GM10847 (cell line): Measurements from ENCODE around the gene PTH1R.

Experiments
- POLR2A ChIP-seq: IDR thresholded peaks from 2 replicates; pipeline ENCODE4 v1.6.1; 2011; ENCODE audit not compliant: insufficient read length; ENCODE audit errors: extremely low read depth

PTH1R gene

DNA sequence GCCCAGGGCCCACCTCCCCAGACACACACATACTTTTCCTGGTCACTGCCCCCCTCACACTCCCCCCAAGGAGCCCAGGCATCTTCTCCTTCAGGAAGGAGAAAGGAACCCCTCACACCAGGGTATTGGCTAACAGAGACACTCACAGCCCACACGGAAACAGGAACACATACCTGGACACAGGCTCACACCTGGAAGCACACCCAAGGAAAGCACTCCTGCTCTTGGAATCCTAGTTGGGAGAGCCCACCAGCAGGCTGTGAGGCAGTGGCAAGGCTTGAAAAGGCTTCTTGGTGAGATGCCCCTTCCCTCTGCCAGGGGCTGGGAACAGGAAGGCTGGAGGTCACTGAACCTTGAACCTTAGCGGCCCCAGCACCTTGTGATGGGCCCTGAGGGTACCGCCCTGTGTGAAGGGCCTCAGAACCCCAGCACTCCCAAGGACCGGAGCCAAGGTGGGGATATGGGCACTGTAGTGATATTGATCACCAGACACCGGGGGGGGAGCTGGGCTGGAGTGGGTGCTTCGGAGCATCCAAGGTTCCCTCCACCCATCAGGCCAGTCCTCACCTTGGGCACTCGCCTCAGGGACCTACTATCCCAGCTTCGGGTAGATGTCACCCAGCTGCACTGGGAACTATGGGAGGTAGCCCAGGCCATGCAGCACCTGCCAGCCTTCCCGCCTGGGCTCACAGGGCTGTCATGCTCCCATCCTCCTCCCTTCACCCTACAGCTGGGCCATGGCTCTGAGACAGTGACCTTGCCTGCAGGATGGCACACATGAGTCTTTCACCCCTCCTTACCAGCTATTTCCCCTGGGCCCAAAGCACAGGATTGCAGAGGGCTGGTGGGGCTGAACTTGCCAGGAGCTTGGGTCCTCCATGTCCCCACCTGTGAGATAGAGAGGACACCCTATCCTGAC, 30.6 kb upstream of the PTH1R start:
- no peak for TF ChIP-seq POLR2A

GRCh38 chr3:46847744-46848143, 29.8 kb upstream of the PTH1R start:
- no peak for TF ChIP-seq POLR2A

- no peak for TF ChIP-seq POLR2A
Observed at GRCh38 chr3:46848271-46849044, 29.1 kb upstream of the PTH1R start.

DNA sequence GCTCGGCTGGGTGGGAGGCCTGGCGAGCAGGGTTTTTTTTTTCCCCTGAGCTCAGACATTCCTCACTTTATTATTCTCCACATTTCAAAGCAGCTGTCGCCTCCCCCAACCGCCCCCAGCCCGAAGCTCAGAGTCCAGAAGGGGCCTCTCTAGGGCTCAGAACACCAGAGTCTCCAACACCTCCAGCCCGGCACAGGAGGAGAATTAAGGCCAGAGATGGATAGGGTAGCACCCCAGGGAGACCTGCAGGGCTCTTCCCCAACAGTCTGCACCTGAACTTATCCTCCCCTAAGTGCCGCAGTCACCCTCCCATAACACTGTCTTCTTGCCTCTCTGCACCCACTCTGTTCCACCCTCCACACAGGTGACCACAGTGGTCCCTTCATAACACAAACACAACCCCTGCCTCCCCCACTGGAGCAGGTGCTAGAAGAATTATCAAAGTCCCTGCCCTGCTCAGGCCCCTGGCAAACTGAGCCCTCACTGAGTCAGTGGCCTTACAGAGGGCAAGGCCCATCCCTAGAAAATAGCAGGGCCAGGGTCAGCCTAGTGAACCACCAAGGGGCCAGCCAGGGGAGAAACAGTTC, 28.4 kb upstream of the PTH1R start:
- TF ChIP-seq POLR2A = no peak

DNA sequence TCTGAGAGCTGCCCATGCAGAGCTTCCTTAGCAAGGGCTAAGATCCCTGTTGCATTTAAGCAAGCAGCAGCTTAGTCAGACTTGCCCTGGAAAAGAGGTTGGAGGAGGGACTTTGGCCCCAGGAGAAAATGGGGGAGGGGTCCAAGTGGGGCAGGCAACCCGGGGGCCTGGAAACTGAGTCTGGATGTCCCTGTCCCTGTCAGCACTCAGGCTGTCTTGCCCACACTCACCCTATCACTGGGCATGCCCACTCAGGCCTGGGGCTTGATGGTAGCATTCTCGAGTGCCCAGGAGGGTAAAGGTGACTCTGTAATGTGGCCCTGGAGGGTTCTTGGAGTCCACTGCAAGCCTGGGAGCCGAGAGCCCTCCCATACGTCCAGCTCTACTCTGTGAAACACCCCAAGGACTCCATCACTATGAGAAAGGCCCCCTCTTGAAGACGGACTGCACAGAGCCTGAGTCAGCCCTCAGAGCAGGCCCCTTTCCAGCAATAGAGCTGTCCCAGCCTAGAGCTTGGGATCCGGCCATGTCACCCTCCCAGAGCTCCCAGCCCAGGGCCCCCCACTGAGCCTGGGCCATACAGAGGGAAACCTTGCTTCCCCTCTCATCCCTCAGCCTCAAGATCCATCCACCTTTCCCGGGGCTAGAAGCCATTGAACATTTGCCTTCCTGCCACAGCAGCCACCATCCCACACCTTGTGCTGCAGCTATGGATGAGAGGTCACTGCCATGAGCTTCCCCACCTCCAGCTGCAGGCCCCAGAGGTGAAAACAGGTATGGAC, 27.6 kb upstream of the PTH1R start:
- no peak for TF ChIP-seq POLR2A

DNA sequence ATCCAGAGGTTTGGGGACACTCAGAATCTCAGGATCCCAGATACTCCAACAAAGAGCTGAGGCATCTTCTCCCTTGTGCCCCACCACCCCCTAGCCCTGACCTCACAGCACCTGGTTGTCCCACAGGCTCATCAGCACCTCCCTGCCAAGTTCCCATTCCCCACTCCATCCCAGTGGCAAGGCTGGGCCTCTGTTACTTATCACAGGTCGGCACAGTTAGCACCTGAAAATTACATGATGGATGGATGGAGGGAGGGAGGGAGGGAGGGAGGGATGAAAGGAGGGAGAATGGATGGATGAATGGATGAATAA, 27.1 kb upstream of the PTH1R start:
- no peak for TF ChIP-seq POLR2A

GRCh38 chr3:46851364-46852333, 25.9 kb upstream of the PTH1R start:
- TF ChIP-seq POLR2A = no peak

- TF ChIP-seq POLR2A = no peak
Observed at GRCh38 chr3:46852334-46852720, 25.2 kb upstream of the PTH1R start.

GRCh38 chr3:46852839-46853355, 24.6 kb upstream of the PTH1R start:
- no peak for TF ChIP-seq POLR2A

- TF ChIP-seq POLR2A = no peak
Observed at GRCh38 chr3:46853441-46854415, 23.8 kb upstream of the PTH1R start.

GRCh38 chr3:46854555-46854991, 22.9 kb upstream of the PTH1R start:
- no peak for TF ChIP-seq POLR2A

- no peak for TF ChIP-seq POLR2A
Observed at GRCh38 chr3:46856576-46857471, 20.7 kb upstream of the PTH1R start.
